ENCODE data around the gene PODNL1. TPM values are rescaled to one million over a fixed set of nuclear protein-coding genes. Genes with fewer than 3 reads are reported as not detected.

PODNL1 gene
- total and polyA plus RNA-seq, 10 of the 15 experiments (the other 5 are each of a cell fraction or from before 2014, with no cell fraction given), result 0.04 to 0.44 TPM; not detected in 8

GRCh38 chr19:13905634-13906520 lies 32.3 kb downstream of the PODNL1 start, which contains the start of the genes BRME1 and CC2D1A (continued):
- peak; percentile 97 for TF ChIP-seq MAX (IDR thresholded peaks at IDR 0.05; ENCODE audit: low read depth, low read length)
- peak; percentile 36 for TF ChIP-seq SP1 (IDR thresholded peaks at IDR 0.05; ENCODE audit: low read depth, low read length)
- no peak for TF ChIP-seq CTCF (IDR thresholded peaks at IDR 0.05 in 2 of 3, conservative IDR thresholded peaks at IDR 0.05 in 1 of 3; ENCODE audit: control insufficient read depth in 2 of 3, extremely low read depth in 1 of 3, insufficient read depth in 1 of 3, low read depth in 3 of 3, low read length in 3 of 3)
- TF ChIP-seq, protein P1, sequence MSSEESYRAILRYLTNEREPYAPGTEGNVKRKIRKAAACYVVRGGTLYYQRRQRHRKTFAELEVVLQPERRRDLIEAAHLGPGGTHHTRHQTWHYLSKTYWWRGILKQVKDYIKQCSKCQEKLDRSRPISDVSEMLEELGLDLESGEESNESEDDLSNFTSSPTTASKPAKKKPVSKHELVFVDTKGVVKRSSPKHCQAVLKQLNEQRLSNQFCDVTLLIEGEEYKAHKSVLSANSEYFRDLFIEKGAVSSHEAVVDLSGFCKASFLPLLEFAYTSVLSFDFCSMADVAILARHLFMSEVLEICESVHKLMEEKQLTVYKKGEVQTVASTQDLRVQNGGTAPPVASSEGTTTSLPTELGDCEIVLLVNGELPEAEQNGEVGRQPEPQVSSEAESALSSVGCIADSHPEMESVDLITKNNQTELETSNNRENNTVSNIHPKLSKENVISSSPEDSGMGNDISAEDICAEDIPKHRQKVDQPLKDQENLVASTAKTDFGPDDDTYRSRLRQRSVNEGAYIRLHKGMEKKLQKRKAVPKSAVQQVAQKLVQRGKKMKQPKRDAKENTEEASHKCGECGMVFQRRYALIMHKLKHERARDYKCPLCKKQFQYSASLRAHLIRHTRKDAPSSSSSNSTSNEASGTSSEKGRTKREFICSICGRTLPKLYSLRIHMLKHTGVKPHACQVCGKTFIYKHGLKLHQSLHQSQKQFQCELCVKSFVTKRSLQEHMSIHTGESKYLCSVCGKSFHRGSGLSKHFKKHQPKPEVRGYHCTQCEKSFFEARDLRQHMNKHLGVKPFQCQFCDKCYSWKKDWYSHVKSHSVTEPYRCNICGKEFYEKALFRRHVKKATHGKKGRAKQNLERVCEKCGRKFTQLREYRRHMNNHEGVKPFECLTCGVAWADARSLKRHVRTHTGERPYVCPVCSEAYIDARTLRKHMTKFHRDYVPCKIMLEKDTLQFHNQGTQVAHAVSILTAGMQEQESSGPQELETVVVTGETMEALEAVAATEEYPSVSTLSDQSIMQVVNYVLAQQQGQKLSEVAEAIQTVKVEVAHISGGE (CRISPR knock-in tag; IDR thresholded peaks at IDR 0.05), result no peak
- no peak for TF ChIP-seq BCL11A (IDR thresholded peaks at IDR 0.05; ENCODE audit: low read depth, low read length)
- TF ChIP-seq HDGF (IDR thresholded peaks at IDR 0.05), result no peak
- no peak for TF ChIP-seq TBL1XR1 (IDR thresholded peaks at IDR 0.05; ENCODE audit: low read depth, low read length)
- no peak for TF ChIP-seq ZSCAN29 (IDR thresholded peaks at IDR 0.05)
- peak; percentile 61 for TF ChIP-seq CHD2 (IDR thresholded peaks at IDR 0.05; ENCODE audit: borderline replicate concordance, low read depth, low read length)
- TF ChIP-seq SRF (IDR thresholded peaks at IDR 0.05; ENCODE audit: low read depth in 2 of 2, low read length in 2 of 2), result no peak
- TF ChIP-seq YY1 (IDR thresholded peaks at IDR 0.05; ENCODE audit: low read depth, low read length), result peak; percentile 51; the same call in 1 of the 2 replicates
- TF ChIP-seq NFYB (IDR thresholded peaks at IDR 0.05; ENCODE audit: insufficient read depth, low read depth, low read length), result no peak
- no peak for TF ChIP-seq CHD1 (IDR thresholded peaks at IDR 0.05; ENCODE audit: low read depth, low read length)
- TF ChIP-seq, protein P2, sequence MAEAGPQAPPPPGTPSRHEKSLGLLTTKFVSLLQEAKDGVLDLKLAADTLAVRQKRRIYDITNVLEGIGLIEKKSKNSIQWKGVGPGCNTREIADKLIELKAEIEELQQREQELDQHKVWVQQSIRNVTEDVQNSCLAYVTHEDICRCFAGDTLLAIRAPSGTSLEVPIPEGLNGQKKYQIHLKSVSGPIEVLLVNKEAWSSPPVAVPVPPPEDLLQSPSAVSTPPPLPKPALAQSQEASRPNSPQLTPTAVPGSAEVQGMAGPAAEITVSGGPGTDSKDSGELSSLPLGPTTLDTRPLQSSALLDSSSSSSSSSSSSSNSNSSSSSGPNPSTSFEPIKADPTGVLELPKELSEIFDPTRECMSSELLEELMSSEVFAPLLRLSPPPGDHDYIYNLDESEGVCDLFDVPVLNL (IDR thresholded peaks at IDR 0.05; ENCODE audit: low read depth, low read length), result peak; percentile 87
- TF ChIP-seq, protein P3, sequence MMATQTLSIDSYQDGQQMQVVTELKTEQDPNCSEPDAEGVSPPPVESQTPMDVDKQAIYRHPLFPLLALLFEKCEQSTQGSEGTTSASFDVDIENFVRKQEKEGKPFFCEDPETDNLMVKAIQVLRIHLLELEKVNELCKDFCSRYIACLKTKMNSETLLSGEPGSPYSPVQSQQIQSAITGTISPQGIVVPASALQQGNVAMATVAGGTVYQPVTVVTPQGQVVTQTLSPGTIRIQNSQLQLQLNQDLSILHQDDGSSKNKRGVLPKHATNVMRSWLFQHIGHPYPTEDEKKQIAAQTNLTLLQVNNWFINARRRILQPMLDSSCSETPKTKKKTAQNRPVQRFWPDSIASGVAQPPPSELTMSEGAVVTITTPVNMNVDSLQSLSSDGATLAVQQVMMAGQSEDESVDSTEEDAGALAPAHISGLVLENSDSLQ (IDR thresholded peaks at IDR 0.05), result peak; percentile 95
- TF ChIP-seq RB1 (IDR thresholded peaks at IDR 0.05; ENCODE audit: borderline replicate concordance), result peak; percentile 99
- peak; percentile 99 for TF ChIP-seq IKZF1 (conservative IDR thresholded peaks at IDR 0.05)
- TF ChIP-seq BCL3 (IDR thresholded peaks at IDR 0.05; ENCODE audit: borderline replicate concordance, insufficient read depth, low read depth, low read length, poor library complexity, severe bottlenecking), result no peak
